SK-N-SH (cell line): ENCODE results near the gene MBOAT2. TPM values are rescaled to one million over a fixed set of nuclear protein-coding genes. Genes with fewer than 3 reads are reported as not detected.
A peak's percentile ranks its signal among the peaks of the same experiment; 100 is the strongest.

ENCODE experiments used
- CTCF ChIA-PET: fragments of 300-600, 350-600 bp; formaldehyde crosslinking; extraction: SDS; loops from one replicate; lab custom pipeline; 2021; lab: Yijun Ruan, JAX
- POLR2A ChIA-PET: fragments of 350-600 bp; sonication (Branson Sonifier 250); formaldehyde crosslinking; extraction: SDS; loops from one replicate; lab custom pipeline; 2020; ENCODE audit warnings: antibody characterized with exemption, inconsistent platforms; lab: Yijun Ruan, JAX
- DNase-seq: peaks from one replicate; pipeline ENCODE4 v3.0.0; 2012
- H2AFZ ChIP-seq: fragments of 200-600 bp; sonication (generic); 2 replicates; pipeline ENCODE4 v1.8.1; 2016; ENCODE audit warnings: antibody characterized with exemption, mild to moderate bottlenecking, low read depth
- H3F3A ChIP-seq: fragments of 200-600 bp; sonication (generic); replicated peaks from 2 replicates; pipeline ENCODE3; 2016; ENCODE audit warnings: antibody characterized with exemption, mild to moderate bottlenecking; ENCODE audit not compliant: insufficient read depth
- H3K27ac ChIP-seq, 2 experiments: fragments of 200-500 bp in 1 of 2; fragments of 200-600 bp in 1 of 2; sonication (Bioruptor generic) in 1 of 2; sonication (generic), shearing (Covaris generic) in 1 of 2; 2 replicates each; pipeline versions ENCODE4 v1.5.1 to v1.6.1; 2014 to 2016; ENCODE audit warnings: low read depth in 2 of 2, inconsistent platforms in 1 of 2, low read length in 1 of 2, mild to moderate bottlenecking in 1 of 2, mixed read lengths in 1 of 2
- H3K27me3 ChIP-seq: fragments of 200-600 bp; sonication (generic), shearing (Covaris generic); 2 replicates; pipeline ENCODE4 v1.6.1; 2016; ENCODE audit warnings: mixed run types; ENCODE audit not compliant: insufficient read depth
- H3K36me3 ChIP-seq, 2 experiments: fragments of 200-500 bp in 1 of 2; fragments of 200-600 bp in 1 of 2; sonication (Bioruptor generic) in 1 of 2; sonication (generic) in 1 of 2; replicated peaks in 1 of 2; 2 replicates each; pipeline versions ENCODE3 to v1.5.1; 2014 to 2016; ENCODE audit warnings: low read length in 1 of 2, mild to moderate bottlenecking in 1 of 2; ENCODE audit not compliant: insufficient read depth in 2 of 2, control insufficient read depth in 1 of 2
- H3K4me1 ChIP-seq, 2 experiments: fragments of 200-500 bp in 1 of 2; fragments of 200-600 bp in 1 of 2; sonication (Bioruptor generic) in 1 of 2; sonication (generic), shearing (Covaris generic) in 1 of 2; 2 replicates each; pipeline versions ENCODE4 v1.5.1 to v1.6.1; 2014 to 2016; ENCODE audit warnings: low read depth in 1 of 2, low read length in 1 of 2, mixed run types in 1 of 2; ENCODE audit not compliant: insufficient read depth in 2 of 2, control insufficient read depth in 1 of 2
- H3K4me2 ChIP-seq: fragments of 200-600 bp; sonication (generic), shearing (Covaris generic); 2 replicates; pipeline ENCODE4 v1.6.1; 2017; ENCODE audit warnings: mixed run types
- H3K4me3 ChIP-seq, 2 experiments: fragments of 200-500 bp in 1 of 2; fragments of 200-600 bp in 1 of 2; sonication (Bioruptor generic) in 1 of 2; sonication (generic), shearing (Covaris generic) in 1 of 2; 2 replicates each; pipeline versions ENCODE4 v1.5.1 to v1.8.1; 2014 to 2016; ENCODE audit warnings: low read depth in 2 of 2, inconsistent platforms in 1 of 2, low read length in 1 of 2, mild to moderate bottlenecking in 1 of 2, mixed read lengths in 1 of 2, moderate library complexity in 1 of 2
- H3K79me2 ChIP-seq: fragments of 200-600 bp; sonication (generic); 2 replicates; pipeline ENCODE4 v1.8.1; 2017; ENCODE audit warnings: mild to moderate bottlenecking; ENCODE audit not compliant: insufficient read depth
- H3K9ac ChIP-seq: fragments of 200-600 bp; sonication (generic); 2 replicates; pipeline ENCODE4 v1.6.1; 2017; ENCODE audit warnings: mixed run types
- H3K9me2 ChIP-seq: fragments of 200-600 bp; sonication (generic); 2 replicates; pipeline ENCODE4 v1.6.1; 2017; ENCODE audit warnings: mixed run types
- H3K9me3 ChIP-seq: fragments of 200-600 bp; sonication (generic); 2 replicates; pipeline ENCODE4 v1.6.1; 2017; ENCODE audit warnings: mixed run types, mild to moderate bottlenecking, moderate library complexity
- H4K20me1 ChIP-seq: fragments of 200-600 bp; sonication (generic); 2 replicates; pipeline ENCODE4 v1.6.1; 2017; ENCODE audit warnings: mild to moderate bottlenecking, mixed run types; ENCODE audit not compliant: insufficient read depth
- CHD2 ChIP-seq: fragments of 150-350 bp; IDR thresholded peaks from 2 replicates; pipeline ENCODE4 v1.6.1; 2018; ENCODE audit warnings: low read length; ENCODE audit not compliant: partially characterized antibody
- CTCF ChIP-seq: fragments of 200-600 bp; sonication (generic); IDR thresholded peaks from 2 replicates; pipeline ENCODE4 v1.6.1; 2017; ENCODE audit warnings: antibody characterized with exemption, mild to moderate bottlenecking, moderate library complexity
- ELF1 ChIP-seq: IDR thresholded peaks from 2 replicates; pipeline ENCODE4 v1.4.0; 2012
- EP300 ChIP-seq, 2 experiments: IDR thresholded peaks; 2 replicates each; pipeline versions ENCODE4 v1.4.0 to v1.6.1; 2012; ENCODE audit warnings: borderline replicate concordance in 1 of 2, low read depth in 1 of 2, low read length in 1 of 2
- EZH2phosphoT487 ChIP-seq: fragments of 200-600 bp; sonication (generic); IDR thresholded peaks from 2 replicates; pipeline ENCODE4 v1.6.1; 2017; ENCODE audit warnings: low read depth, mixed run types, mild to moderate bottlenecking, antibody characterized with exemption, moderate library complexity, borderline replicate concordance
- FOXJ3 ChIP-seq: sonication (generic); formaldehyde crosslinking; IDR thresholded peaks from 2 replicates; pipeline ENCODE4 v1.5.1; 2020; ENCODE audit warnings: mild to moderate bottlenecking, missing genetic modification reagents
- GABPA ChIP-seq: IDR thresholded peaks from 2 replicates; pipeline ENCODE4 v1.4.0; 2012; ENCODE audit warnings: low read depth, mild to moderate bottlenecking
- GATA2 ChIP-seq: sonication (generic); formaldehyde crosslinking; IDR thresholded peaks from 2 replicates; pipeline ENCODE4 v1.5.0; 2020; ENCODE audit warnings: mild to moderate bottlenecking, missing genetic modification reagents
- IRF3 ChIP-seq: fragments of 150-350 bp; IDR thresholded peaks from 2 replicates; pipeline ENCODE4 v1.6.1; 2016; ENCODE audit warnings: mild to moderate bottlenecking, low read depth, low read length
- JUND ChIP-seq: IDR thresholded peaks from 2 replicates; pipeline ENCODE4 v1.4.0; 2012
- MEF2A ChIP-seq: IDR thresholded peaks from 2 replicates; pipeline ENCODE4 v1.4.0; 2012; ENCODE audit warnings: low read depth, borderline replicate concordance
- NFIC ChIP-seq: IDR thresholded peaks from 2 replicates; pipeline ENCODE4 v1.4.0; 2012; ENCODE audit warnings: borderline replicate concordance
- PBX3 ChIP-seq: IDR thresholded peaks from 2 replicates; pipeline ENCODE4; 2012
- POLR2AphosphoS5 ChIP-seq: IDR thresholded peaks from 2 replicates; pipeline ENCODE4 v1.6.1; 2012; ENCODE audit warnings: low read depth, low read length
- RFX5 ChIP-seq: IDR thresholded peaks from 2 replicates; pipeline ENCODE4 v1.6.1; 2012; ENCODE audit warnings: mild to moderate bottlenecking, improper control_type of control experiment, low read length
- SIN3A ChIP-seq: IDR thresholded peaks from 2 replicates; pipeline ENCODE4 v1.6.1; 2012; ENCODE audit warnings: low read depth, mild to moderate bottlenecking, low read length, moderate library complexity, borderline replicate concordance
- SMC3 ChIP-seq: IDR thresholded peaks from 2 replicates; pipeline ENCODE4 v1.6.1; 2012; ENCODE audit warnings: low read depth, low read length, improper control_type of control experiment
- TAF1 ChIP-seq: IDR thresholded peaks from 2 replicates; pipeline ENCODE4 v1.6.1; 2012; ENCODE audit warnings: low read depth, mild to moderate bottlenecking, low read length, moderate library complexity, borderline replicate concordance
- TCF12 ChIP-seq: IDR thresholded peaks from 2 replicates; pipeline ENCODE4 v1.4.0; 2012
- TEAD4 ChIP-seq: IDR thresholded peaks from 2 replicates; pipeline ENCODE4 v1.4.0; 2012; ENCODE audit warnings: mild to moderate bottlenecking, borderline replicate concordance; ENCODE audit not compliant: insufficient read depth
- USF2 ChIP-seq: fragments of 150-350 bp; IDR thresholded peaks from 2 replicates; pipeline ENCODE4 v1.6.1; 2017; ENCODE audit warnings: antibody characterized with exemption, low read length, low read depth, borderline replicate concordance
- YY1 ChIP-seq: IDR thresholded peaks from 2 replicates; pipeline ENCODE4 v1.4.0; 2012; ENCODE audit warnings: low read depth, mild to moderate bottlenecking
- WGBS: methylation state at CpG from one replicate; pipeline ENCODE4 v1.1.6; 2017; ENCODE audit warnings: low lambda C conversion rate; 5-methylcytosine and 5-hydroxymethylcytosine counted together
- polyA plus RNA-seq, 3 experiments: library from polyadenylated mRNA; depleted of rRNA; stranded (reverse); fragments of >200 nt; gene quantifications; 2 replicates each; pipeline ENCODE4 v1.2.3, GENCODE V29; 2012

Gene MBOAT2
- polyA plus RNA-seq, 1 of the 3 experiments (the other 2 are of a cell fraction), result 33.9 TPM

GRCh38 chr2:8870441-8870840, 133.0 kb downstream of the MBOAT2 start:
- 86% methylated on average over 2 of the region's 2 CpGs for WGBS
- POLR2A ChIA-PET, result no interaction called here
- no peak for TF ChIP-seq NFIC
- TF ChIP-seq SMC3, result no peak
- no peak for TF ChIP-seq YY1
- TF ChIP-seq TCF12, result no peak
- no peak for TF ChIP-seq MEF2A
- TF ChIP-seq JUND, result no peak
- TF ChIP-seq POLR2AphosphoS5, result no peak

GRCh38 chr2:8867363-8867762, 136.1 kb downstream of the MBOAT2 start:
- H3K4me2 ChIP-seq, result no peak overlapping the region

More at GRCh38 chr2:8870441-8870840, 133.0 kb downstream of the MBOAT2 start:
- Histone ChIP-seq H4K20me1 (no peaks in the 10 kb centered on the region), H3K79me2 (no peaks in the 10 kb centered on the region), H3K9me2 (no peaks in the 10 kb centered on the region), H3K27me3 (no peaks in the 10 kb centered on the region), H2AFZ (no peak overlapping the region), H3K9ac (no peak overlapping the region), H3K4me2 (no peak overlapping the region), H3K27ac (no peak overlapping the region), H3K4me3 (no peak overlapping the region), H3K36me3 (peaks cover 11 to 27% of the 10 kb centered on the region in 2 experiments), H3F3A (no peaks in the 10 kb centered on the region), H3K9me3 (no peaks in the 10 kb centered on the region), H3K4me1 (no peaks in the 10 kb centered on the region; a peak in 1 of 4 replicates)
- CTCF ChIA-PET, result interaction anchor here (1.2 to 1.4 kb wide), 3 partner anchors 9 to 269 kb away, joined by 3 to 10 read pairs (median 4); no protein-coding TSS in a partner anchor
- DNase-seq, result no peak

More at GRCh38 chr2:8867363-8867762, 136.1 kb downstream of the MBOAT2 start:
- CTCF ChIA-PET, result interaction anchor here (0.6 to 3.9 kb wide), 4 partner anchors 40 to 1534 kb away, joined by 3 to 22 read pairs (median 12); no protein-coding TSS in a partner anchor
- Histone ChIP-seq H3K27me3 (no peaks in the 10 kb centered on the region), H3K4me3 (no peak overlapping the region), H3K9me3 (no peaks in the 10 kb centered on the region), H3K79me2 (no peaks in the 10 kb centered on the region), H3F3A (no peaks in the 10 kb centered on the region), H3K9me2 (no peaks in the 10 kb centered on the region), H3K4me1 (no peaks in the 10 kb centered on the region; a peak in 1 of 4 replicates), H2AFZ (no peak overlapping the region), H3K27ac (no peak overlapping the region), H3K36me3 (peaks cover 20 to 35% of the 10 kb centered on the region in 2 experiments), H4K20me1 (no peaks in the 10 kb centered on the region), H3K9ac (no peak overlapping the region)
- POLR2A ChIA-PET, result no interaction called here
- peak; percentile 33 for DNase-seq
- 63% methylated on average over 3 of the region's 3 CpGs for WGBS
- TF ChIP-seq GATA2 (peak; percentile 61; the same call in 1 of the 2 replicates), EZH2phosphoT487 (no peak), PBX3 (no peak), TAF1 (no peak), JUND (no peak), NFIC (no peak), TEAD4 (no peak), IRF3 (no peak), ELF1 (no peak), FOXJ3 (CRISPR knock-in tag) (no peak), GABPA (no peak), EP300 (IDR thresholded peaks at IDR 0.05; ENCODE audit: borderline replicate concordance in 1 of 2, low read depth in 1 of 2, low read length in 1 of 2) (peak in 1 of 2 experiments; percentile 28; a peak in 1 of 4 replicates), YY1 (no peak), CHD2 (no peak), RFX5 (no peak), CTCF (no peak), USF2 (no peak), SIN3A (no peak)
